Keratinocyte (primary cell): ENCODE data around the gene PCSK6. TPM values are rescaled to one million over a fixed set of nuclear protein-coding genes. Genes with fewer than 3 reads are reported as not detected.

Experiments used
- DNase-seq: peaks from one replicate; pipeline ENCODE4 v3.0.0-alpha.2; 2011; ENCODE audit warnings: low read depth, missing footprints, low spot score
- FAIRE-seq: peaks from 2 replicates; lab custom pipeline; 2011; peaks lifted over from hg19 to GRCh38; lab: Jason Lieb, UNC
- H2AFZ ChIP-seq: 2 replicates; pipeline ENCODE4 v1.6.0; 2012; ENCODE audit warnings: low read length, control low read depth, inconsistent platforms; ENCODE audit not compliant: control insufficient read depth
- H3K27ac ChIP-seq: 2 replicates; pipeline ENCODE4 v1.5.1; 2011; ENCODE audit warnings: low read length; ENCODE audit not compliant: control insufficient read depth, insufficient read depth
- H3K27me3 ChIP-seq: 3 replicates; pipeline ENCODE4 v1.6.0; 2011; ENCODE audit warnings: low read length; ENCODE audit not compliant: control insufficient read depth, insufficient read depth; ENCODE audit errors: extremely low read depth
- H3K36me3 ChIP-seq, 2 experiments: 2 replicates in 1 of 2; 3 replicates in 1 of 2; pipeline ENCODE4 v1.5.1; 2011; ENCODE audit warnings: low read length in 2 of 2, mild to moderate bottlenecking in 1 of 2; ENCODE audit not compliant: control insufficient read depth in 2 of 2, insufficient read depth in 2 of 2; ENCODE audit errors: extremely low read depth in 1 of 2
- H3K4me1 ChIP-seq: 3 replicates; pipeline ENCODE4 v1.5.1; 2011; ENCODE audit warnings: low read length; ENCODE audit not compliant: control insufficient read depth, insufficient read depth; ENCODE audit errors: extremely low read depth
- H3K4me2 ChIP-seq: 3 replicates; pipeline ENCODE4 v1.6.0; 2011; ENCODE audit warnings: low read depth, low read length; ENCODE audit not compliant: control insufficient read depth, insufficient read depth; ENCODE audit errors: extremely low read depth
- H3K4me3 ChIP-seq, 3 experiments: fragments of 200-600 bp in 1 of 3; sonication (generic) in 1 of 3; 2 replicates in 2 of 3; 3 replicates in 1 of 3; pipeline ENCODE4 v1.5.1; 2011 to 2016; ENCODE audit warnings: low read length in 3 of 3, mild to moderate bottlenecking in 3 of 3, control low read depth in 2 of 3, inconsistent platforms in 1 of 3, low read depth in 1 of 3, mixed read lengths in 1 of 3, mixed run types in 1 of 3, moderate library complexity in 1 of 3; ENCODE audit not compliant: control insufficient read depth in 2 of 3, insufficient read depth in 2 of 3; ENCODE audit errors: extremely low read depth in 1 of 3
- H3K79me2 ChIP-seq: 2 replicates; pipeline ENCODE4 v1.6.0; 2012; ENCODE audit warnings: low read length; ENCODE audit not compliant: control insufficient read depth, insufficient read depth
- H3K9ac ChIP-seq: 3 replicates; pipeline ENCODE4 v1.6.0; 2011; ENCODE audit warnings: low read length; ENCODE audit not compliant: control insufficient read depth, insufficient read depth; ENCODE audit errors: extremely low read depth
- H3K9me1 ChIP-seq: 3 replicates; pipeline ENCODE4 v1.6.0; 2011; ENCODE audit warnings: low read length; ENCODE audit not compliant: control insufficient read depth, insufficient read depth; ENCODE audit errors: extremely low read depth
- H3K9me3 ChIP-seq: 2 replicates; pipeline ENCODE4 v1.5.1; 2012; ENCODE audit warnings: low read depth, low read length; ENCODE audit not compliant: control insufficient read depth
- H4K20me1 ChIP-seq: 3 replicates; pipeline ENCODE4 v1.6.0; 2011; ENCODE audit warnings: low read length; ENCODE audit not compliant: control insufficient read depth, insufficient read depth; ENCODE audit errors: extremely low read depth
- CTCF ChIP-seq, 3 experiments: IDR thresholded peaks in 1 of 3; conservative IDR thresholded peaks in 1 of 3; optimal IDR thresholded peaks in 1 of 3; 2 replicates in 2 of 3; 3 replicates in 1 of 3; pipeline versions ENCODE3 to v1.5.1; 2011; ENCODE audit warnings: low read length in 3 of 3, mild to moderate bottlenecking in 3 of 3, moderate library complexity in 2 of 3, control low read depth in 1 of 3, inconsistent platforms in 1 of 3; ENCODE audit not compliant: insufficient read depth in 2 of 3; ENCODE audit errors: extremely low read depth in 1 of 3
- EZH2 ChIP-seq: IDR thresholded peaks from one replicate; pipeline ENCODE4 v1.6.1; 2012; ENCODE audit warnings: inconsistent platforms, mild to moderate bottlenecking, low read length, moderate library complexity
- dilution Hi-C: fragments of 300-500 bp; cut with MboI; formaldehyde crosslinking; loops from one replicate; pipeline ENCODE4 v1.7.0; 2020; ENCODE audit warnings: low sequenced_read_pairs; ENCODE audit not compliant: extremely low pct_ligation_motif_present
- polyA plus RNA-seq, 5 experiments: library from polyadenylated mRNA; depleted of rRNA in 3 of 5; stranded (reverse) in 3 of 5; stranded (forward) in 1 of 5; unstranded in 1 of 5; fragments of >200 nt; gene quantifications; 1 replicate in 1 of 5; 2 replicates in 3 of 5; 3 replicates in 1 of 5; pipeline versions ENCODE4 v1.2.1 to v1.2.3, GENCODE V29; 2011 to 2012; ENCODE audit warnings: missing spikeins in 2 of 5, low read depth in 1 of 5, low replicate concordance in 1 of 5

The PCSK6 gene
- polyA plus RNA-seq, 1 donor (not counting 4 experiments of a cell fraction or from before 2014, with no cell fraction given) = 3.1 TPM

- Histone ChIP-seq H3K27ac (no peak overlapping the region), H3K4me3 (no peak overlapping the region), H3K9me1 (no peaks in the 10 kb centered on the region), H4K20me1 (no peaks in the 10 kb centered on the region), H2AFZ (no peak overlapping the region), H3K4me1 (no peaks in the 10 kb centered on the region), H3K36me3 (no peaks in the 10 kb centered on the region), H3K9ac (no peak overlapping the region), H3K27me3 (no peaks in the 10 kb centered on the region), H3K79me2 (no peaks in the 10 kb centered on the region), H3K4me2 (no peak overlapping the region), H3K9me3 (no peaks in the 10 kb centered on the region)
- TF ChIP-seq CTCF (optimal IDR thresholded peaks at IDR 0.05 in 1 of 3, IDR thresholded peaks at IDR 0.05 in 1 of 3, conservative IDR thresholded peaks at IDR 0.05 in 1 of 3; ENCODE audit: extremely low read depth in 1 of 3, insufficient read depth in 2 of 3, low read length in 3 of 3) (no peak), EZH2 (no peak)
- dilution Hi-C loops = no loop called here
- FAIRE-seq (no peak), DNase-seq (no peak)
These were observed 91.3 kb downstream of the PCSK6 start for GRCh38 chr15:101398247-101398646.

GRCh38 chr15:101397521-101398003 lies 91.9 kb downstream of the PCSK6 start:
- Histone ChIP-seq H4K20me1 (no peaks in the 10 kb centered on the region), H3K4me1 (no peaks in the 10 kb centered on the region), H3K9me3 (no peaks in the 10 kb centered on the region), H3K79me2 (no peaks in the 10 kb centered on the region), H3K4me2 (no peak overlapping the region), H3K27me3 (no peaks in the 10 kb centered on the region), H3K4me3 (no peak overlapping the region), H3K9me1 (no peaks in the 10 kb centered on the region), H3K9ac (no peak overlapping the region), H3K27ac (no peak overlapping the region), H2AFZ (no peak overlapping the region), H3K36me3 (no peaks in the 10 kb centered on the region)
- DNase-seq = no peak
- TF ChIP-seq EZH2 (no peak), CTCF (optimal IDR thresholded peaks at IDR 0.05 in 1 of 3, IDR thresholded peaks at IDR 0.05 in 1 of 3, conservative IDR thresholded peaks at IDR 0.05 in 1 of 3; ENCODE audit: extremely low read depth in 1 of 3, insufficient read depth in 2 of 3, low read length in 3 of 3) (no peak)
- dilution Hi-C loops = no loop called here
- FAIRE-seq = no peak
